Skin epidermis (tissue), 12 donors: ENCODE measurements around the gene DOCK7.

ENCODE experiments used
- H3K27ac ChIP-seq, 21 experiments: fragments of 200-600 bp; sonication (generic) in 11 of 21; one replicate each; pipeline ENCODE4 v1.5.0; 2020; ENCODE audit warnings: mild to moderate bottlenecking in 3 of 21, inconsistent platforms in 2 of 21, moderate library complexity in 2 of 21
- H3K4me3 ChIP-seq, 7 experiments: fragments of 200-600 bp; sonication (generic) in 2 of 7; one replicate each; pipeline ENCODE4 v1.5.0; 2020; ENCODE audit warnings: inconsistent platforms in 2 of 7, mild to moderate bottlenecking in 2 of 7, moderate library complexity in 1 of 7

DOCK7 gene

GRCh38 chr1:62481681-62482080, 206.5 kb downstream of the DOCK7 start:
- Histone ChIP-seq H3K27ac (no peak overlapping the region), H3K4me3 (no peak overlapping the region)

- Histone ChIP-seq H3K27ac (no peak overlapping the region), H3K4me3 (no peak overlapping the region)
These were observed 211.5 kb downstream of the DOCK7 start for GRCh38 chr1:62476525-62477219.

GRCh38 chr1:62467092-62467491, 221.1 kb downstream of the DOCK7 start:
- no peak overlapping the region for H3K27ac ChIP-seq
- H3K4me3 ChIP-seq, result no peak overlapping the region

GRCh38 chr1:62462370-62462769, 225.8 kb downstream of the DOCK7 start:
- Histone ChIP-seq H3K27ac (no peak overlapping the region), H3K4me3 (no peak overlapping the region)

- Histone ChIP-seq H3K27ac (no peak overlapping the region), H3K4me3 (no peak overlapping the region)
These were observed 230.2 kb downstream of the DOCK7 start for GRCh38 chr1:62457955-62458354.

GRCh38 chr1:62452951-62453350, 235.2 kb downstream of the DOCK7 start:
- no peak overlapping the region for H3K4me3 ChIP-seq
- H3K27ac ChIP-seq, result no peak overlapping the region

GRCh38 chr1:62450301-62450700, 237.9 kb downstream of the DOCK7 start:
- Histone ChIP-seq H3K27ac (no peak overlapping the region), H3K4me3 (no peak overlapping the region)

- Histone ChIP-seq H3K27ac (no peak overlapping the region), H3K4me3 (no peak overlapping the region)
These were observed 239.8 kb downstream of the DOCK7 start for GRCh38 chr1:62448221-62448933.

GRCh38 chr1:62444701-62445100, 243.5 kb downstream of the DOCK7 start:
- no peak overlapping the region for H3K4me3 ChIP-seq
- H3K27ac ChIP-seq, result no peak overlapping the region

- Histone ChIP-seq H3K27ac (peak overlapping the region in 1 of 21 experiments; percentile 3), H3K4me3 (no peak overlapping the region)
These were observed 248.4 kb downstream of the DOCK7 start for GRCh38 chr1:62439652-62440371.

- H3K4me3 ChIP-seq, result peak overlapping the region; percentile 83 to 94 (median 91)
- H3K27ac ChIP-seq, result peak overlapping the region in 13 of 21 experiments; percentile 10 to 100 (median 98)
These were observed 250.0 kb downstream of the DOCK7 start for GRCh38 chr1:62438163-62438562.

- peak overlapping the region; percentile 83 to 94 (median 91) for H3K4me3 ChIP-seq
- H3K27ac ChIP-seq, result peak overlapping the region; percentile 85 to 100 (median 98)
These were observed 250.8 kb downstream of the DOCK7 start for GRCh38 chr1:62437273-62437940.

GRCh38 chr1:62436466-62437272, 251.5 kb downstream of the DOCK7 start, which contains the start of gene USP1:
Gene USP1 (plus strand): TSS chr1:62437049. CDS start chr1:62439868, 2,819 bp downstream.
- Histone ChIP-seq H3K27ac (peak within 1 kb of the TSS; percentile 85 to 100 (median 98)), H3K4me3 (peak within 1 kb of the TSS; percentile 83 to 94 (median 91))

GRCh38 chr1:62436039-62436465, 252.1 kb downstream of the DOCK7 start:
- peak overlapping the region; percentile 85 to 100 (median 98) for H3K27ac ChIP-seq
- H3K4me3 ChIP-seq, result peak overlapping the region; percentile 83 to 94 (median 91)

GRCh38 chr1:62435231-62436038, 252.8 kb downstream of the DOCK7 start:
- Histone ChIP-seq H3K27ac (peak overlapping the region; percentile 85 to 100 (median 98)), H3K4me3 (peak overlapping the region; percentile 83 to 94 (median 91))

- no peak overlapping the region for H3K4me3 ChIP-seq
- H3K27ac ChIP-seq, result no peak overlapping the region
These were observed 253.6 kb downstream of the DOCK7 start for GRCh38 chr1:62434618-62435001.

GRCh38 chr1:62433861-62434617, 254.1 kb downstream of the DOCK7 start:
- Histone ChIP-seq H3K4me3 (no peak overlapping the region), H3K27ac (no peak overlapping the region)

GRCh38 chr1:62429581-62429980, 258.6 kb downstream of the DOCK7 start:
- Histone ChIP-seq H3K4me3 (no peak overlapping the region), H3K27ac (no peak overlapping the region)
